Activated CD8-positive, alpha-beta memory T cell treated with anti-CD3 and anti-CD28 coated beads, Interleukin-2, amount 50 U/mL, for 1 hour (primary cell): ENCODE measurements around the gene ICAM2.
"Not testable (repeated sequence)": the region's sequence is repeated elsewhere in the genome, so short reads cannot be mapped to it uniquely, and the experiment has no call there.

Experiments
- DNase-seq: peaks from one replicate; pipeline ENCODE4 v3.0.0-alpha.2; 2020; ENCODE audit errors: extremely low read depth

Gene ICAM2

DNA sequence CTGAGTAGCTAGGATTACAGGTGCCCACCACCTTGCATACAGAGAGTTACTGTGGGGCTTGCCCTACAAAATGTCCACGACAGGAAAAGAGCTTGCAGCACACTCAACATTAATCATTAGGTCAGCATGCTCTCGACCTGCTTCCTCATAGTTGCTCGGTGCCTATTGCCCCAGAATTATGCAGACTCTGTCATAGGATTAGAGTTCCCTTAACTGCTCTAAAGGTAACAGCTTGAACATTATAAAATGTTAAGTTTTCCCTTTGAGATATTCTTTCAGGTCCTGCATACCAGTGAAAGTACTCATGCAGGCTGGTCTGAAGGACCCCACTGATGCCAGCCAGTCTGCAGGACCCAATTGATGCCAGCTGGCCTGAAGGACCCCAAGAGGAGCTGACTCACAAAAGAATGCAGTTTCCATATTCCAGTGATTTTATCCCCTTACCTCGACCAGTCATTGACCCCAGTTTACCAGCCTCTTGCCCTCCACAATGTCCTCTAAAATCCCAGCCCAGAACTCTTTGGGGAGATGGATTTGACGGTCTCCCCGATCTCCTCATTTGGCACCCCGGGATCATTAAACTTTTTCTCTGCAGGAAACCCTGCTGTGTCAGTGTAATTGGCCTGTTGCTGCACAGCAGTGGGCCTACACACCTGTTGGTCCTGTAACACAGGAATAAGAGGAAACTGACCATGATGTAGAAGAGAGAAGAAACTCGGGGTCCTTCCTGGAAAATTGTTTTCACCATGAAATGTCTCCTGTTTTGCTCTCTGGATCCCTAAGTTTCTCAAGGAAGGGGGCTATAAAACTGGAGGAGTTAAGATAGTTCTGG, 10.6 kb downstream of the ICAM2 start:
- DNase-seq: no peak

DNA sequence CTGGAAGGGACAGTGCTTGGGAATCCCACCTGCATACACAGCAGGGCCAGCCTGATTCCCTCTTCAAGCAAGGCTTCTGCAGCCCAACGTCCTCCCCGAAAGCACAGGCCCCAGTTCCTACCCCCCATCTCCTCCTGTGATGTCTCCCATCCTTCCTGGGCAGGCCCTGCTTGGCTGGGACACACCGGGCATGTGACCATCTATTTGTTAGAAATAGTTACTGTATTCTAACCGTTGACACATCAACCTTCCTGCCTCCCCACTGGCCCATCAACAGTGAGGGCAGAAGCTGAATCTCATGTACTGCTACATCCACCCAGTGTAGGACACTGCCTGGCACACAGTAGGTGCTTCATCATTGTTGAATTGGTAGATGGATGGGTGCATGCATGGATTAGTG, 11.6 kb downstream of the ICAM2 start:
- DNase-seq: no peak

DNA sequence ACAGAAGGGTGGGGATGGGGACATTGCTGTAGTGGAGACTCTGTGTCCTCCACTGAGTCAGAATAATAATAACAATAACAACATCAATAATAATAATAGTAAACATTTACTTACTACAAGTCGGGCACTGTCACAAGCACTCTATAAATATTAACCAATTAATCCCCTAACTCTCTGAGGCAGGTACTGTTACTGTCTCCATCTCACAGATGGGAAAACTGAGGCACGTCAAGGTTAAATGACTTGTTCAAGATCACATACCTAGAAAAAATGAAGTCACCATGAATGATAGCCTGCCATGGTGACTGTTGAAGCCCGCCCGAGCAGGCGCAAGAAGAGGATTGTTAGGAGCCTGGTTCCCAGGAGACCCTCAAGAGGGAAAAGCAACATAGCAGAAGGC, 12.1 kb downstream of the ICAM2 start:
- no peak for DNase-seq

DNA sequence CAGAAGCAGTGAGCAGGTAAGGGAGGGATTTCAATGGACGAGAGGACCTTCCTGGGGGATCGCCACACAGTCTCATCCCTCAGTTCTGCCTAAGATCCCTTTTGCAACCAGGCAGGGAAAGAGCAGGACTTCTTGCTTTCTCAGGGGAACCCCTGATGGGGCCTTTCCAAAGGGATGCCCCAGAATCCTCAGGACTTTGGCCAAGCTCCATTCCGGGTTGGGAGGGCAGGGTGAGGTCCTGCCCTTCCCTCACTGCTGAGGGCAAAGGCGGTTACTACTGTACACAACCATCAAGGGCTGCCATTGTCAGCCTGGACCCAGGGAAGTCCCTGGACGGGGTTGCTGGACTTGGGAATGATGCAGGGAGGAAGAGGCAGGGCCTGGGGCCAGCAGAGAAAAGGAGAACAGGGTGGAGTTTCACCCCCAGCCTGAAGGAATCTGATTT, 12.6 kb downstream of the ICAM2 start:
- DNase-seq: no peak

DNA sequence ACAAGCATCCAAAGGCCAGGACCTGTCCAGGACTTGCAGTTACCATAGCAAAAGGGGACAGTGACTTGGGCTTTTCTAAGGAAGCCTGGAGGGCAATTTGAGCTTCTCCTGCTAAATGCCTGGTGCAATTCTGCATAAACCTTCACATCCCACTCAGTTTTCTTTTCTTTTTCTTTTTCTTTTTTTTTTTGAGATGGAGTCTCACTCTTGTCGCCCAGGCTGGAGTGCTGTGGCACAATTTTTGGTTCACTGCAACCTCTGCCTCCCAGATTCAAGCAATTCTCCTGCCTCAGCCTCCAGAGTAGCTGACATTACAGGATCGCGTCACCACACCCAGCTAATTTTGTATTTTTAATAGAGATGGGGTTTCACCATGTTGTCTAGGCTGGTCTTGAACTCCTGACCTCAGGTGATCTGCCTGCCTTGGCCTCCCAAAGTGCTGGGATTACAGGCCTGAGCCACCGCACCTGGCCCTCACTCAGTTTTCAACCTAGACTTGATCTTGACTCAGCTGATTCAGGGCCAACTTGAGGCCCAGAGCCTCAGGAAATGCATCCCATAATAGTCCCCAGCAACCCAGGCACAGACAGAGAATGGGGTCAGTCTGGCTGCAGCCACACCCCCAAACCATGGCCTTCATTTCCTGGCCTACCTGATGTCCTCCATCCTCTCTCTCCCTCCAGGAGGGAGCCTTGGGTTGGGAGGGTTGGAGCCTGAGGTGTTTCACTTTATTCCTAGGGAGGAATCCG, 13.2 kb downstream of the ICAM2 start:
- DNase-seq: not testable (repeated sequence)

DNA sequence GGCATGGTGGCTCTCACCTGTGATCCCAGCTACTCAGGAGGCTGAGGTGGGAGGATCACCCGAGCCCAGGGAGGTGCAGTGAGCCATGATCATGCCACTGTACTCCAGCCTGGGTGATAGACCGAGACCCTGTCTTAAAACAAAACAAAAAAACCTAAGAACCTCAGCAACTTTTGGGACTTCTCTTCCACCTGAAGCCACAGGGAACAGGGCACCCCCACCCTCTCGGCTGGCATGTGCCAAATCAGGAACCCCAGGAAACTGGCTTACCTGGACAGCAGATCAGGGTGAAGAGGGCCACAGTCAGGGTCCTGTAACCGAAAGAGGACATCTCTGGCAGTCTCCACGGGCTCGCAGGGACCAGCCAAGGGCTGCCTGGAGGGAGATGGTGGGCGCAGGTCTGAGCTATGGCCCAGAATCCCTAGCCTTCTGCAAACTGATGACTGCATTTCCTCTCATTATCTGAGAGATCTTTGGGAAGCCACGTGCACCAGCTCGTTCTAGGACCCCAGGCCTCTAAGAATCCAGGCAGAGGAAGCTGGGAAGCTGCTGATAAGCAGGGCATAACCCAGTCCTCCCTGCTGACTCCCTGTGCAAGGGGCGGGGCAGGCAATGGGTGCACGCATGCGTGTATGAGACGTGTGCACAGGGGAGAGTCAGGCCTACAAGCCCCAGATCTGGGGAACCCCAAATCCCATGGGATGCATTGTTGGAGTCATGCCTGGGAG, 13.9 kb downstream of the ICAM2 start:
- no peak for DNase-seq

DNA sequence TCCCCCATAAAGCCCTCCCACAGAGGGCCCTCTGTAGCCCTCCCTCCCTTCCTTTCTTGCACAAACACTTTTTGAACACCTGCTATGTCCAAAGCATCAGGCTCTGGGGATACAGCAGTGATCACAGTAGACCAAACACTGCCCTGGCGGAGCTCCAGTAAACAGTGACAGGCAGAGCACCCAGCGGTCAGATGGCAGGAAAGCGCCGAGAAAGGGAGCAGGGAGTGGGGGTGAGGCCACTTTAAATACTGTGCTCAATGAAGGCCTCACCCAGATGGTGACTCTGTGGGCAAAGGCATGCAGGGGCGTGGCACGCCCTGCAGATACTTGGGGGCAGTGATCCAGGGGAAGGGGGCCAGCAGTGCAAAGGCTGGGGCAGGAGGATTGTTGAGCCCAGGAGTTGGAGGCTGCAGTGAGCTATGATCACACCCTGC, 14.7 kb downstream of the ICAM2 start:
- no peak for DNase-seq

DNA sequence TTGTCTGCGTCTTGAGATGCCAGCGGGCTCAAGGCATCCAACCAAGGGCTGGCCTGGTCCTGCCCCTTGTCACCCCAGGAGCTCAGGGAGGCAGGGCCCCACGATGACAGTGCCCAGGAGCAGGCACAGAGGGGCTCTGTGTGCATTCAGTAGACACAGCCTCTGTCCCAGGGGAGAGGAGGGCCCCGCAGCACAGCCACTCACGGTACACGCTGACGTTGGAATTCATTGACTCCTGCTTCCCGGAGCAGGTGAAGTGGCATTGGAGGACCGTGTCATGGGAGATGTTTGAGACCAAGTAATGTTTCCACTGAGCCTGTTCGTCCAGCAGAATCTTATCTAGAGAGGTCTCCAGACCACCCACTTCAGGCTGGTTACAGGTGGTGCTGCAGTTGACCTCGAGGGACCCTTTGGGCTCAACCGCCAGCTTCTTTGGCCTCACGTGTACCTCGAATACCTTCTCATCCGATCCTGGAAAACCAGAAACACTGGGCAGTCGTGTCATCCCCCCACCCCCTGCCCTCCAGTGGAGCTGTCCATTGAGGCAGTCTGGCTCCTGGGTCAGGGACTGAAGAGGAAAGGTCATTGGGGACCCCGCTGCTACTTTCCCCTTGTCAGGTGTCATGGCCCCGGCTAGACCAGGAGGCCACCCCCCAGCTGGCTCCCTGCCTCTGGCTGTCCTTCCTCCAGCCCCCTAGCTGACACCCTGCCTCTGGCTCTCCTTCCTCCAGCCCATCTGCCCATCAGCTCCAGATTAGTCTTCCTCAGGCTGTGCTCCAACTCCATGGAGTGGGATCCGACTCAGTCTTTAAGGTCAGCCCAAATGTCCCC, 15.3 kb downstream of the ICAM2 start:
- DNase-seq: no peak

DNA sequence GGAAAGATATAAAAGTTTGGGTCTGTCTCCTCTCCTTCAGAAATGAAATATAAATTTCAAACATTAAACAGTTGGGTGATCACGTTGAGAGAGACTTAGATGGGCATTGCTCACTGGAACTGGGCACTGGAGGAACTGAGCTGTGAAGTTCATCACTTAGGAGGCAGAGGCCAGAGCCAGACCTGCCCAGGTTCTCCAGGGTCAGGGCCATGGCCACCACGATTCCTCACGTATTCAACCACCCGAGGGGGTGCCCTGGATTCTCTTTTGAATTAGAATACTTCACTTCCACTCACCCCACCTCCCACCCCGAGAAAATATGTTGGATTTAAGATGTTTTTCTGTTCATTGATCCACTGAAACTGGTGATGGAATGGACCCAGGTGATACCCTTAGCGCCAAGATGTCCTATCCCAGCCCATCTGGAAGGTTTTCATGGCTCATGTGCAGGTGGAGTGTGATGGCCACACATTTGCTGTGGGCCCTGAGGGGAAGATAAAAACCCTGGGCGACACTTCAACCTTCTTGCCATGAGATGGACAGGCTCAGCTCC, 16.1 kb downstream of the ICAM2 start:
- DNase-seq: no peak

DNA sequence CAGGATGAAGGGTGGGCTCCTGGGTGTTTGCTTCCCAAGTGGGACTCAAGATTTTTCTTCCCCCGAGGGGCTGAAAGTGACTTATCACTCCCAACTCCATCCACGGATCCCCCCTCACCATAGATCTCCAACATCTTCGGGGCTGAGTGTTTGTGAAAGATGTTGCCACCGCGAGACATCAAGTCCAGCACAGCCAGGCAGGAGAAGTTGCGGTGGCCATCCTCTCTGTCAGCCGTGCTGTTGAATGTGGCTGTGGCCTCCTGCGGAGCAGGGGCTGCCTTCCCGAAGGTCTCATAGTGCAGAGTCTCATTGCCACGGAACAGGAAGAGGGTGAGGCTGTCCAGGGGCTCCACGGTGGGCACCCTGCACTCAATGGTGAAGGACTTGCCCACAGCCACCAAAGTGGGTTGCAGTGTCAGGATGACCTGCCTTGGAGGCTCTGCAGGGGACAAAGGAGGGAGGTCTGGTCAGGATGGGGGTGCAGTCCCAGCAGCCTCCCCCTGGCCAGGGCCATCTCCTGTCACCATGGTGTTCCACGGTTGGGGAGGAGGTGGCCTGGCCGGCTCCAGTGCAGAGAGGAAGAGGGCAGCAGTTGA, 16.8 kb downstream of the ICAM2 start:
- DNase-seq: no peak

DNA sequence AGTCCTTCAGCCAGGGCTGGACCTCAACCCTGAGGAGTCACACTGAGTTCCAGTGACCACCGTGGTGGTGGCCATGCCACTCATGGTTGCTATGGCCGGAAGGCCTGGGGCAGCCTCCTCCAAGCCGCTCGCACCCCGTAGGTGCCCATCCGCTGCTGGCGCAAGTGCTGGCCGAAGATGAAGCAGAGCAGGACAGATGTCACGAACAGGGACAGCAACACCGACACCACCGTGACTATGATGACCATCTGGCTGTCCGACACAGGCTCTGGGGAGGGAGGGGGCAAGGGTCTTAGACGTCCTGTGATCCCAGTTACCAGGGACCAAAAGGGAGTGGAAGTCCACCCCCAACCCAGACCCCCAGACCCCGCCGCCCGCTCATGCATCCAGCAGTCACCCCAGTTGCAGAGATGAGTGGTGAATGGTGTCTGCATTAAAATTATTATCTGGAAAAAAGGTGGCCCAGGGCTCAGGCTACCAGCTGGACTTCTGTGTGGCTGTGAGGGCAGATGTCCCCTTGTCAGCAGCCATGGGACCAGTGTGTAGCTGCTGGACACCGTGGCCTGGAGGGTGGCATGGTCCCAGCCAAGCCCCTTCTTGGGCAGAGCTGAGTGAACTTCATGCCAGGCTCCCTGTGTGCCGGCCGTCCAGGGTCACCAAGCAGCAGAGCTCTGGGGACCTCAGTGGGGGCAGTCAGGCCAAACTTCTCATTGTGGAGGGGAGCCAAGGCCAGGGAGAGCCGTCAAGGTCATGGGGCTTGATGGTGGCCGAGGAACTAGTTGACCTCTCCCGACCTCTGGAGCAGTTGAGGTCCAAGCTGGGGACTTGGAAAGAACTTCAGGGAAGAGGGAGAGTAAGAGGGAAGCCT, 17.5 kb downstream of the ICAM2 start:
- DNase-seq: no peak

DNA sequence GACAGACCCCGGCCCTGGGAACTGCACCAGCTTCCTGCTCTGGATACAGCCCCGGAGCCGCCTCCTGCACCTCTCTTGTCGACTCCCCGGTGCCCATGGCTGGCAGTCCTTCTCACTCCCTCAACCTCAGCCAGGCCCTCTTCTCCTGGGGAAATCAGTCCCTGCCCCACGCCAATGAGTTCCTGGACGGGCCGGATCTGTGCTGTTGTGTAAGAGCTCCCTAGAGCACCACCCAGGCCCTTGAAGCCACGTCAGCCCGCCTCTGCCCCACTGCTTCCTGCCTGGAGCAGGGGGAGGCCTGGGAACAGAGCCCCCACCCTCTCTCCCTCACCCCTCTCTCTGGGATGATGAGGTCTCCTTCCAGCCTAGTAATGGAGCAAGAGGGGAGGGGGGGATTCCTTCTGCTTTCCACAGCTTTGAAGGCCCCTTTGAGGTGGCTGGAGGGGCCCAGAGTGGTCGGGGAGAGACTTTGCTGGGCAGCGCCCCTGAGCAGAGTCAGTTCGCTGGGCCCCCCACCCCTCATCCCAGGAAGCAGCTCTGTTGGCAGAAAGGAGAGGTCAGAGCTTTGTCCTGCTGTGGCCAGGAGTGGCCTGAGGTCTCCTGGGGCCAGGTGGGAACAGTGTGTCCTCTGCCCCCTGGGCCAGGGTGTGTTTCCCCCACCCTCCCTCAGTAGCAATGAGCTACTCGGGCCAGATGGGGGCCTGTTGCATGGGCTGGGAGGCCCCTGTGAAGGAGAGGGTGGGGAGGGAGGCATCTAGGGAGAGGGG, 18.5 kb downstream of the ICAM2 start:
- DNase-seq: no peak

DNA sequence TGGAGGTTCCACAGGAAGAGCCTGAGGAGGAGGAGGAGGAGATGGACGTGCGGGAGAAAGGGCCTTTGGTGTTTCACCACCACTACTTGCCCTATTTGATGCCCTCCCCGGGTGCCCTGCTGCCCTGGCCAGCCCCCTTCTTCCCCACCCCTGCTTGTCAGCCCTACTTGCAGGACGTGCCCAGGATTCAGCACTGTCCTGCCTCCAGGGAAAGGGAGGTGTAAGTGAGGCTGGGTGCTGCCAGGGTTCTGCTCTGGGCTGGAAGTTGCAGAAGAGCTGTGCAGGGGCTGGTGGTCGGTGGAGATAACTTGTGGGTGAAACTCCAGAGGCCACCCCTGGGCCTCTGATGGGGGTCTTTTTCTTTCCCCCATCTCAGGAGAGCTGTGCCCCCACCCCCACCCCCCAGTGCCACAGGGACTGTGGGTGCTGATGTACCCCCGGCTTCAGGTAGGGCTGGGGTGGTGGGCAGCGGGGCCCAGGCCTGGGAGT, 19.3 kb downstream of the ICAM2 start:
- DNase-seq: no peak

DNA sequence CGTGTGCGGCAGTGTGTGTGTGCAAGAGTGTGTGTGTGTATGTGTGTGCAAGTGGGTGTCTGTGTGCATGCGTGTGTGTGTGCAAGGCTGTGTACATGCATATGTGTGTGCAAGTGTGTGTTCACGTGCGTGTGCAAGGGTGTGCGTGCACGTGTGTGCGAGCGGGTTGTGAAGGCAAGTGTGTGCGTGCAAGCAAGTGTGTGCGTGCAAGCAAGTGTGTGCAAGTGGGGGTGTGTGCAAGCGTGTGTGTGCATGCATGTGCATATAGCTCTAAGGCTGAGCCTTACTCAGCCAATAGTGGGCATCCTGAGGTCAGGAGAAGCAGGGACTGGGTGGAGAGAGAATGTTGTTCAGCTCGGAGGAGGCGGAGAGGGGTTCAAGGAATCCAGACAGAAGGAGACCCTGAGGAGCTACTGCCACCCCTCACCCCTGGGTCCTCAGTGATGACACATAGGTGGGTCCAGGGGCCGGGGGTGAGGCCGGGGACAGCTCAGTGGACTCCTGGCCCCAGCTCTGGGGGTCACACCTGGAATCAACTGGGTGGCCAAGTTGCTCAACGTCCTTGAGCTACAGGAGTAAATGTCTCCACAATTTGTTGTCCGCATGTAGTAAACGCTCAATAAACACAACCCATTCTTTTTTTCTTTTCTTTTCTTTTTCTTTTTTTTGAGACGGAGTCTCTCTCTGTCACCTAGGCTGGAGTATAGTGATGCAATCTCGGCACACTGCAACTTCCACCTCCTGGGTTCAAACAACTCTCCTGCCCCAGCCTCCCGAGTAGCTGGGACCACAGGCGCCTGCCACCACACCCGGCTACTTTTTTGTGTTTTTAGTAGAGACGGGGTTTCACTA, 20.5 kb downstream of the ICAM2 start:
- DNase-seq: no peak

DNA sequence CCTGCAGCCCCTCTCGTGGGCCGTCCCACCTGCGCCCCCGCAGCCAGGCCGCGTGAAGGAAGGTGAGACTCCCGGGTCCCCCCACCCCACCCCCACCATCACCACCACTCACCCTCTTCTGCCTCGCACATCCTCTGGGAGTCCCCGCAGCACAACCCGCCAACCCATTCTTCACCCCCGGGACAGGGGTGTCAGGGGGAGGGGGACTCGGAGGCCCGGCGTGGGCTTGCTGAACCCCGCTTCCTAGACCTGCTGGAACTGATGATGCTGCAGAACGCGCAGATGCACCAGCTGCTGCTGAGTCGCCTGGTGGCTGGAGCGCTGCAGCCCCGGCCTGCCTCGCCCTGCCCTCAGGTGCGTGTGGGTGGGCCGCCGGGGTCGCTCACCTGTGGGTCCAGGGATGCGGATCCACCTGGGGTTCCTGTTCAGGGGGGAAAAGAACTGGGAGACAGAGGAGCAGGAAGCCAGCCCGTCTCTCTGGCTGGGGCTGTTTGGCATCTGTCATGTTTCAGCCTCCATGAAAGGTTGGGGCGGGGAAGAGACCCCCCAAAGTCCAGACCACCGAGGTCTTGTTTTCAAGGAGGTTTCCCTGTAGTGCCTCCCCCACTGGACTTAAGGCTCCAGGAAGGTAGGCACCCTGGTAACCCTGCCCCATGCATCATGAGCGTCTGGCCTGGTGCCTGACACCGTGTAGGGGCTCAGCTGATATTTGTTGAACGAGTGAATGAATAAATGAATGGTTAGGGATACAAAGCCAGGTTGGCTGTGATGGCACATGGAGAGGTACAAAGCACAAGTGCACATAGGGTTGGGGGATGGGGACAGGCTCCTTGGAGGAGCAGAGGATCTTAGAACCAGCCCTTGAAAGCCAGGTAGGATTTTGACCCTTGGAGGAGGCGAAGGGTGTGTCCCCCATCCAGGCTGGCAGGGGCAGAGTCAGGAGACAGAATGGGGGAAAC, 21.4 kb downstream of the ICAM2 start:
- DNase-seq: no peak

DNA sequence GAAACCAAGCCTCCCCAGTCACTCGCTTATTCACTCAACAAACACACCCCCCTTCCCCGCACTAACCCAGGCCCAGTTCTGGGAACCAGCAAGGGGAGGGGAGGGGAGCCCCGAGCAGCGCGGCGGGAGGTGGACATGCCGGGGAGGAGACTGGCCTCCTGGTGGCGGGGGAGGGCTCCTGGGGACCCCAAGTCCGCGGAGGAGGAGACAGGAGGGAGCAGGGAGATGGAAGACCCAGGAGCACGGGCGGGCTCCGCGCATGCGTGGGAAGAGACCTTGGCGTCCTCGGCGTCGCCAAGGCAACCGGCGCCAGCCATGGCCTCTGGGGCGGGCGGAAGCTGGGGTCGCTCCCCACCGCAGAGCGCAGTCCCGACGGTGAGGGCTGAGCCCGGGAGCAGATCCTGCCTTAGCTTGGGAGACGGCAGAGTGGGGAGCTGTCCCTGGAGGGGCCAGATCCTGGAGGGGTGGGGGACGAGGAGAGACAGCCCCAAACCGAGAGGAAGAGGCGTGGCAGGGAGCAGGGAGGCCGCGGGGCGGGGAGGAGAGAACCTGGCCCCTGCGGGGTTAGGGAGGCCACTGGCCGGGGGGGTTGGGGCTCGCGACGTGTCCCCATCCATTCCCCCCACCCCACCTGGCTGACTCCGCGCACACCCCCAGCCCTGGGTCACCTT, 22.2 kb downstream of the ICAM2 start, which contains the start of gene PRR29:
PRR29 (plus strand) TSS at position 302 of the 671 bp plus-strand sequence; CDS start at position 316, 14 bp downstream.
- peak; percentile 40 for DNase-seq
